HG02943 (cell line): ENCODE measurements around the gene SELENOO.

ENCODE experiments used
- ATAC-seq: cut with Tn5 transposase; IDR thresholded peaks from one replicate; pipeline ENCODE4 v1.9.1; 2021; ENCODE audit warnings: mild to moderate bottlenecking, low read depth, moderate library complexity; ENCODE audit not compliant: unreplicated experiment

Gene SELENOO

GRCh38 chr22:50171319-50171964 lies 29.4 kb upstream of the SELENOO start:
- ATAC-seq = no peak

GRCh38 chr22:50171965-50172421 lies 28.8 kb upstream of the SELENOO start:
- no peak for ATAC-seq

- ATAC-seq = no peak
Observed at GRCh38 chr22:50173311-50173982, 27.4 kb upstream of the SELENOO start.

- no peak for ATAC-seq
Observed at GRCh38 chr22:50173983-50174355, 26.8 kb upstream of the SELENOO start.

- ATAC-seq = no peak
Observed at GRCh38 chr22:50174382-50175190, 26.2 kb upstream of the SELENOO start.

- no peak for ATAC-seq
Observed at GRCh38 chr22:50175191-50175461, 25.7 kb upstream of the SELENOO start.

- ATAC-seq = no peak
Observed at GRCh38 chr22:50175921-50176849, 24.6 kb upstream of the SELENOO start.

GRCh38 chr22:50176850-50177536 lies 23.8 kb upstream of the SELENOO start:
- ATAC-seq = no peak

GRCh38 chr22:50177537-50178470 lies 23.0 kb upstream of the SELENOO start:
- ATAC-seq = no peak

GRCh38 chr22:50178471-50178864 lies 22.3 kb upstream of the SELENOO start:
- ATAC-seq = no peak

- ATAC-seq = no peak
Observed at GRCh38 chr22:50178871-50179869, 21.6 kb upstream of the SELENOO start.

GRCh38 chr22:50179937-50180726 lies 20.7 kb upstream of the SELENOO start:
- ATAC-seq = no peak

GRCh38 chr22:50180727-50181521 lies 19.9 kb upstream of the SELENOO start:
- no peak for ATAC-seq

GRCh38 chr22:50182176-50183081 lies 18.4 kb upstream of the SELENOO start:
- ATAC-seq = no peak
